Bronchial epithelial cell (primary cell): ENCODE data around the gene POLR3H. TPM values are rescaled to one million over a fixed set of nuclear protein-coding genes. Genes with fewer than 3 reads are reported as not detected.
A peak's percentile ranks its signal among the peaks of the same experiment; 100 is the strongest.

Source experiments
- DNase-seq: peaks from one replicate; pipeline ENCODE4 v3.0.0-alpha.2; 2010; ENCODE audit warnings: low read depth
- FAIRE-seq: peaks from 2 replicates; lab custom pipeline; 2011; peaks lifted over from hg19 to GRCh38; lab: Jason Lieb, UNC
- H3K27me3 ChIP-seq: 2 replicates; pipeline ENCODE4 v1.5.1; 2011; ENCODE audit warnings: low read length; ENCODE audit not compliant: control insufficient read depth, insufficient read depth
- H3K36me3 ChIP-seq: 2 replicates; pipeline ENCODE4 v1.5.1; 2011; ENCODE audit warnings: low read length; ENCODE audit not compliant: control insufficient read depth, insufficient read depth
- H3K4me3 ChIP-seq: 2 replicates; pipeline ENCODE4 v1.5.1; 2011; ENCODE audit warnings: mild to moderate bottlenecking, low read depth, low read length, control low read depth
- total RNA-seq: library from RNA; depleted of rRNA; stranded (reverse); fragments of >200 nt; gene quantifications from 2 replicates; pipeline ENCODE4 v1.2.1, GENCODE V29; 2014
- TF ChIP-seq, protein P1 (sequence below): IDR thresholded peaks from 2 replicates; pipeline ENCODE4 v1.5.1; 2011; ENCODE audit warnings: mild to moderate bottlenecking, moderate library complexity, low read length, control low read depth, inconsistent platforms; ENCODE audit not compliant: insufficient read depth, severe bottlenecking

POLR3H gene
- total RNA-seq, 1 donor from 2014 or later: 28.2 TPM

DNA sequence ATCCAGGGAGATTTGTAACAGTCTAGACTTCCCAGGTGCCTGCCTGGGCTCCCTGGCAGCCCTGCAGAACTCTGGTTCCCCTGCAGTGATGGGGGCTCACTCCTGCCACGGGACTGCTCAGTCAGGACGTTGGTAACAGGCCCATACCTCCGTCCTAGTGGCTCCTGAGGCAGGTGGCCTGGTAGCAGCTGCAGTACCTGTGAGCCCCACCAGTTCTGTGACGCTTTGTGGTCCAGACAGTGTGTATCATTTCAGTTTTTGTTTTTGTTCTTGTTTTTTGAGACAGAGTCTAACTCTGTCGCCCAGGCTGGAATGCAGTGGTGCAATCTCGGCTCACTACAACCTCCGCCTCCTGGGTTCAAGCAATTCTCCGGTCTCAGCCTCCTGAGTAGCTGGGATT lies 27.8 kb downstream of the POLR3H start:
- H3K27me3 ChIP-seq: no peaks in the 10 kb centered on the region
- H3K4me3 ChIP-seq: no peak overlapping the region
- FAIRE-seq: no peak
- DNase-seq: no peak
- TF ChIP-seq, protein P1, sequence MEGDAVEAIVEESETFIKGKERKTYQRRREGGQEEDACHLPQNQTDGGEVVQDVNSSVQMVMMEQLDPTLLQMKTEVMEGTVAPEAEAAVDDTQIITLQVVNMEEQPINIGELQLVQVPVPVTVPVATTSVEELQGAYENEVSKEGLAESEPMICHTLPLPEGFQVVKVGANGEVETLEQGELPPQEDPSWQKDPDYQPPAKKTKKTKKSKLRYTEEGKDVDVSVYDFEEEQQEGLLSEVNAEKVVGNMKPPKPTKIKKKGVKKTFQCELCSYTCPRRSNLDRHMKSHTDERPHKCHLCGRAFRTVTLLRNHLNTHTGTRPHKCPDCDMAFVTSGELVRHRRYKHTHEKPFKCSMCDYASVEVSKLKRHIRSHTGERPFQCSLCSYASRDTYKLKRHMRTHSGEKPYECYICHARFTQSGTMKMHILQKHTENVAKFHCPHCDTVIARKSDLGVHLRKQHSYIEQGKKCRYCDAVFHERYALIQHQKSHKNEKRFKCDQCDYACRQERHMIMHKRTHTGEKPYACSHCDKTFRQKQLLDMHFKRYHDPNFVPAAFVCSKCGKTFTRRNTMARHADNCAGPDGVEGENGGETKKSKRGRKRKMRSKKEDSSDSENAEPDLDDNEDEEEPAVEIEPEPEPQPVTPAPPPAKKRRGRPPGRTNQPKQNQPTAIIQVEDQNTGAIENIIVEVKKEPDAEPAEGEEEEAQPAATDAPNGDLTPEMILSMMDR: no peak
- H3K36me3 ChIP-seq: peaks cover 25% of the 10 kb centered on the region

DNA sequence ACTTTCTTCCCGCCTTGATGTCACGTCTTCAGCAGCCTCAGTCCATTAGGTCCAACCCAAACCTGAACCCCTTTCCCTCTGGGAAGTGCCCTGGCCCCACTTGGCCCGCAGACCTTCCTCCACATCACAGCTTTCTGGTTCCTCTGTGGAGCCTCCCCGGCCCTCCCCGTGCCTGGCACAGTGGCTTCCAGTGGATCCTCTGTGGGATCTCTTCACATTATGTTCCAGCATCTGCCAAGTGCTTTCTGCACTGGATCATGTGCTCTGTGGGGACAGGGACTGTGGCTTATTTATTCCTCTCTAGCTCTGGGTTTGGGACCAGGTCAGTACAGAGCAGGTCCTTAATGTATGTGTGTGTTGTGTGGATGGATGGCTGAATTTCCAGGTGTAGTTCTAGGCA lies 30.9 kb downstream of the POLR3H start:
- H3K36me3 ChIP-seq: peaks cover 23% of the 10 kb centered on the region
- FAIRE-seq: no peak
- no peaks in the 10 kb centered on the region for H3K27me3 ChIP-seq
- no peak for DNase-seq
- TF ChIP-seq, protein P1: no peak
- H3K4me3 ChIP-seq: no peak overlapping the region

DNA sequence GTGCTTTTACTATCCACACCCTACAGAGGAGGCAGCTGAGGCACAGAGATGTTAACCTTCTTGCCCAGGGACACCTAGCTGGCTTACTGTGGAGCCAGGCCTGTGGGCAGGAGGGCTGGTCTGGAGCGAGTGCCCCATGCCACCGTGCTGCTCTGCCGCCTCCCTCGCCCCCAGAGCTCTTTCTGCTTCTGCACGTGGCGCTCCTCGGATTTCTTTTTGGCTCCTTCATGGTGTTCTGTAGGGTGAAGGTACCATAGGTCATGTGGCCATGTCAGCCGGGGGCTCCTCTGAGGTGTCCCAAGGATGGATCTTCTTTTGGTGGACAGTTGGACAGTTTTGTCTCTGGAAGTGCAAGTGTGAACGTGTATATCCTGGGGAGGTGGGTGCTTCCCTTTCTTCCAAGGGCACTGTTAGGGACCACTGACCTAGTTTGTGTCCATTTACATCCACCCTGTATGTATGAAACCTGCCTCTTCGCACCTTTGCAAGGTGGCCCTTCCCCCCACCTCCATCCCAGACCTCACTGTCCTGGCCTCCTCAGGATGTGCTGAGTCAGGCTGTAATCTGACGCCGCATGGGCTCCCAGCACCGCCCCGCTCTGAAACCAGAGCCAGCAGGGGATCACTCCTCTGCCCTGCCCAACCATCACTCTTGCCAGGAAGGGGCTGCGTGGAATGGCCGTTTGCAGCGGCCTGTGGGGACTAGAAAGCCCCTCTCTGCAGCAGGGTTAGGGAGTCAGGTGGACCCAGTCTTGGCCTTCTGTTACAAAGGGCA lies 31.7 kb downstream of the POLR3H start:
- TF ChIP-seq, protein P1: no peak
- H3K36me3 ChIP-seq: peaks cover 24% of the 10 kb centered on the region
- no peak overlapping the region for H3K4me3 ChIP-seq
- FAIRE-seq (peak; percentile 23), DNase-seq (peak; percentile 50)
- no peaks in the 10 kb centered on the region for H3K27me3 ChIP-seq

DNA sequence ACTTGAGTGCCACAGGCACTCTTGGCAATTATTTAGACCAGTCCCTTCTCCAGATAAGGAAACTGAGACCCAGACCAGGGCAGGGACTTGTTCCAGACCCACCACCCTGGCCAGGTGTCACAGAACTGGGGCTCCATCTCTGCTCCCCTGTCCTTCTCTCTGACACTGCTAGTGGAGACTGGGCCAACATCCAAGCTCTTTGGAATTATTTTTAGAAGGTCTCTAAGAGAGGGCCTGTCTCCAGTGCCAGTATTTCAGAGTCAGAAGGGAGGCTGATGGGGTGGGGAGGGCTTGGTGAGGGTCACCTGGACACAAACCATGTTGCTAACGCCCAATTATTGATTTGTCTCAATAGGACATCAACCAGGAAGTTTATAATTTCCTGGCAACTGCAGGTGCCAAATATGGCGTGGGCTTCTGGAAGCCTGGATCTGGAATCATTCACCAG lies 32.7 kb downstream of the POLR3H start:
- FAIRE-seq (no peak), DNase-seq (no peak)
- Histone ChIP-seq H3K4me3 (no peak overlapping the region), H3K36me3 (peaks cover 29% of the 10 kb centered on the region), H3K27me3 (no peaks in the 10 kb centered on the region)
- TF ChIP-seq, protein P1: no peak

DNA sequence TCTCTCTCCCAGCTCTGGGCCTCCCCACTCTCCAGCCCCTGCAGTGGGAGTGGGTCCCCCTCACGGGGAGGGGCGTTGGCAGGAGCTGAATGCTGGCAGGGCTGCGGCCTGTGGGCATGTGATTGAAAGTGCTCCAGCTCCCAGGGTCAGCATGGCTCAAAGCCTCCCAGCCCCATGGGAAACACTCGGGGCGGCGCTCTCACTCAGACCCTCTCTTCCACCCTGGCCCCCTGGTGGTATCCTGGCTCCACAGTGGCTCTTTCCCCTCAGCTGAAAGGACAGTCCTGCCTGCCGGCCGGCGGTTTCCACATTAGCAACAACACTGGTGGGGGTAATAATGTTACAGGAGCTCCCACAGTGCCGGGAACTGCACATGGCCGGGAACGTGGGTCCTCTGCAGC lies 35.5 kb downstream of the POLR3H start:
- Histone ChIP-seq H3K27me3 (no peaks in the 10 kb centered on the region), H3K4me3 (no peak overlapping the region), H3K36me3 (peaks cover 20% of the 10 kb centered on the region)
- TF ChIP-seq, protein P1: no peak
- DNase-seq: no peak
- no peak for FAIRE-seq
